ENCODE results near the gene GABBR2.

Gene GABBR2

GRCh38 chr9:98570055-98570454 is 138.7 kb downstream of the GABBR2 start:
- DNase-seq (ENCODE audit: low read depth in 3 of 3), result no peak

- DNase-seq (ENCODE audit: low read depth in 3 of 3), result no peak
Observed at GRCh38 chr9:98569491-98569890, 139.2 kb downstream of the GABBR2 start.

GRCh38 chr9:98568909-98569469 is 139.7 kb downstream of the GABBR2 start:
- no peak for DNase-seq (ENCODE audit: low read depth in 3 of 3)

GRCh38 chr9:98568234-98568908 is 140.4 kb downstream of the GABBR2 start:
- DNase-seq (ENCODE audit: low read depth in 3 of 3), result no peak

- no peak for DNase-seq (ENCODE audit: low read depth in 3 of 3)
Observed at GRCh38 chr9:98567540-98568233, 141.0 kb downstream of the GABBR2 start.

GRCh38 chr9:98565152-98566135 is 143.3 kb downstream of the GABBR2 start:
- no peak for DNase-seq (ENCODE audit: low read depth in 3 of 3)

- no peak for DNase-seq (ENCODE audit: low read depth in 3 of 3)
Observed at GRCh38 chr9:98564714-98565113, 144.0 kb downstream of the GABBR2 start.

GRCh38 chr9:98563988-98564387 is 144.7 kb downstream of the GABBR2 start:
- DNase-seq (ENCODE audit: low read depth in 3 of 3), result no peak

GRCh38 chr9:98563212-98563907 is 145.4 kb downstream of the GABBR2 start:
- DNase-seq (ENCODE audit: low read depth in 3 of 3), result no peak

- DNase-seq (ENCODE audit: low read depth in 3 of 3), result no peak
Observed at GRCh38 chr9:98559561-98559960, 149.2 kb downstream of the GABBR2 start.

GRCh38 chr9:98558575-98558974 is 150.2 kb downstream of the GABBR2 start:
- DNase-seq (ENCODE audit: low read depth in 3 of 3), result no peak

GRCh38 chr9:98556511-98556910 is 152.2 kb downstream of the GABBR2 start:
- no peak for DNase-seq (ENCODE audit: low read depth in 3 of 3)

- DNase-seq (ENCODE audit: low read depth in 3 of 3), result no peak
Observed at GRCh38 chr9:98555651-98556465, 152.9 kb downstream of the GABBR2 start.

GRCh38 chr9:98554752-98555151 is 154.0 kb downstream of the GABBR2 start:
- DNase-seq (ENCODE audit: low read depth in 3 of 3), result no peak

- DNase-seq (ENCODE audit: low read depth in 3 of 3), result no peak
Observed at GRCh38 chr9:98552331-98552730, 156.4 kb downstream of the GABBR2 start.

GRCh38 chr9:98551511-98552286 is 157.0 kb downstream of the GABBR2 start:
- DNase-seq (ENCODE audit: low read depth in 3 of 3), result no peak

GRCh38 chr9:98550206-98550820 is 158.4 kb downstream of the GABBR2 start:
- no peak for DNase-seq (ENCODE audit: low read depth in 3 of 3)

- DNase-seq (ENCODE audit: low read depth in 3 of 3), result no peak
Observed at GRCh38 chr9:98549401-98549800, 159.3 kb downstream of the GABBR2 start.

GRCh38 chr9:98547606-98548005 is 161.1 kb downstream of the GABBR2 start:
- DNase-seq (ENCODE audit: low read depth in 3 of 3), result no peak
